ENCODE data around the gene MMAB.

GRCh38 chr12:109567967-109568366, 5.3 kb downstream of the MMAB start:
- TF ChIP-seq RXRA (IDR thresholded peaks at IDR 0.05) = no peak
- TF ChIP-seq CTCF (IDR thresholded peaks at IDR 0.05; ENCODE audit: low read depth, low read length, missing input control) = no peak
- TF ChIP-seq RAD21 (IDR thresholded peaks at IDR 0.05) = no peak
- TF ChIP-seq EGR1 (IDR thresholded peaks at IDR 0.05; ENCODE audit: low read depth in 2 of 2) = no peak
- TF ChIP-seq HNF4G (IDR thresholded peaks at IDR 0.05) = no peak
- no peak for TF ChIP-seq REST (IDR thresholded peaks at IDR 0.05)
- no peak for TF ChIP-seq SP1 (IDR thresholded peaks at IDR 0.05)
